Panc1 (cell line): Measurements from ENCODE around the gene KCNA5.

Experiments
- CTCF ChIP-seq: fragments of 450-650 bp; IDR thresholded peaks from 2 replicates; pipeline ENCODE4 v1.5.1; 2017; ENCODE audit warnings: mild to moderate bottlenecking
- POLR2AphosphoS5 ChIP-seq: IDR thresholded peaks from 2 replicates; pipeline ENCODE4 v1.6.1; 2012; ENCODE audit warnings: mild to moderate bottlenecking, low read depth, low read length, moderate library complexity
- REST ChIP-seq, 2 experiments: IDR thresholded peaks; 2 replicates each; pipeline ENCODE4 v1.6.1; 2011 to 2012; ENCODE audit warnings: low read depth in 2 of 2, control low read depth in 1 of 2, low read length in 1 of 2, mild to moderate bottlenecking in 1 of 2, moderate library complexity in 1 of 2; ENCODE audit not compliant: insufficient read depth in 1 of 2
- SIN3A ChIP-seq: IDR thresholded peaks from 2 replicates; pipeline ENCODE4 v1.6.1; 2012; ENCODE audit warnings: low read depth, mild to moderate bottlenecking, low read length, moderate library complexity, borderline replicate concordance; ENCODE audit not compliant: insufficient read depth
- TCF7L2 ChIP-seq: IDR thresholded peaks from 2 replicates; pipeline ENCODE4 v1.6.1; 2011; ENCODE audit warnings: mild to moderate bottlenecking, low read depth, low read length, inconsistent platforms

GRCh38 chr12:5066251-5066650 lies 22.6 kb downstream of the KCNA5 start:
- TF ChIP-seq CTCF (no peak), SIN3A (no peak), POLR2AphosphoS5 (no peak), REST (IDR thresholded peaks at IDR 0.05; ENCODE audit: insufficient read depth in 1 of 2, low read depth in 2 of 2, low read length in 1 of 2) (no peak), TCF7L2 (no peak)
